Ovary (tissue), 3 donors: ENCODE measurements around the gene F13A1.

ENCODE experiments used
- CTCF ChIP-seq, 3 donors: fragments of 450-650 bp in 2 of 3; fragments of 200-600 bp in 1 of 3; IDR thresholded peaks; one replicate each; pipeline versions ENCODE4 v1.5.1 to v1.8.0; 2016 to 2022; ENCODE audit warnings: antibody characterized with exemption in 3 of 3, mild to moderate bottlenecking in 1 of 3
- EP300 ChIP-seq: sonication (generic); formaldehyde crosslinking; IDR thresholded peaks from one replicate; pipeline ENCODE4 v1.6.1; 2017; ENCODE audit warnings: antibody characterized with exemption
- donor health status: DM: no; HTN: no; CAD: no.

- TF ChIP-seq CTCF (IDR thresholded peaks at IDR 0.05) (no peak), EP300 (no peak)
Observed at GRCh38 chr6:6368684-6369052, 48.2 kb upstream of the F13A1 start.
